Tibial artery (tissue), 4 donors: ENCODE measurements around the gene PHC3.

Source experiments
- DNase-seq, 2 donors: peaks; one replicate each; pipeline ENCODE4 v3.0.0-alpha.2; 2019
- H3K27ac ChIP-seq, 2 donors: fragments of 200-600 bp; sonication (generic) in 1 of 2; 1 replicate in 1 of 2; 2 replicates in 1 of 2; pipeline ENCODE4 v1.5.1; 2018 to 2019; ENCODE audit warnings: mild to moderate bottlenecking in 1 of 2
- H3K27me3 ChIP-seq, 2 donors: fragments of 200-600 bp; sonication (generic) in 1 of 2; one replicate each; pipeline versions ENCODE4 v1.5.1 to v1.6.0; 2016 to 2019
- H3K36me3 ChIP-seq, 3 donors: fragments of 200-600 bp; sonication (generic) in 2 of 3; one replicate each; pipeline ENCODE4 v1.5.1; 2016 to 2019; ENCODE audit warnings: mild to moderate bottlenecking in 2 of 3
- H3K4me1 ChIP-seq, 4 donors: fragments of 200-600 bp; sonication (generic) in 2 of 4; 1 replicate in 3 of 4; 2 replicates in 1 of 4; pipeline ENCODE4 v1.5.1; 2016 to 2019
- H3K4me3 ChIP-seq, 2 donors: fragments of 200-600 bp; sonication (generic) in 1 of 2; 1 replicate in 1 of 2; 2 replicates in 1 of 2; pipeline ENCODE4 v1.5.1; 2018 to 2019; ENCODE audit warnings: mild to moderate bottlenecking in 2 of 2
- H3K9me3 ChIP-seq, 3 donors: fragments of 200-600 bp; sonication (generic) in 1 of 3; one replicate each; pipeline ENCODE4 v1.5.1; 2016 to 2019
- intact Hi-C: fragments of 100-400 bp; cut with DNase I; formaldehyde crosslinking; loops from one replicate; pipeline ENCODE4 v1.15.0; 2023; ENCODE audit warnings: low total_unique reads
- TF ChIP-seq, protein P1 (sequence below), 2 experiments: fragments of 200-600 bp in 1 of 2; fragments of 450-650 bp in 1 of 2; IDR thresholded peaks; one replicate each; pipeline ENCODE4 v1.5.1; 2017 to 2019; ENCODE audit warnings: antibody characterized with exemption in 2 of 2, mild to moderate bottlenecking in 1 of 2, moderate library complexity in 1 of 2

Gene PHC3

DNA sequence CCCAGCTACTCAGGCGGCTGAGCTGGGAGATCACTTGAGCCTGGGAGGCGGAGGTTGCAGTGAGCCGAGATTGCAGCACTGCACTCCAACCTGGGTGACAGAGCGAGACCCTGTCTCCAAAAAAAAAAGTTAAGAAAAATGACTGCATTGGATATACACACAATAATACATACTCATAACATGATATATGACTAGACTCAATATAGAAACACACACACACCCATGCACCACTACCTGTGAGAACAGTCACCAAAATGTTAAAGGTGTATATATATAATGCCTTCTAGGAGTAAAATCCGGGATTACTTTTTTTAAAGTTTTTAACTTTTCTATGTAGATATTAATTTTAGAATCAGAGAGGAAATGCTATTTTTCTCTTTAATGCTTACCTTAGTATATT lies 25.9 kb downstream of the PHC3 start:
- DNase-seq: no peak
- H3K9me3 ChIP-seq: no peaks in the 10 kb centered on the region
- H3K27me3 ChIP-seq: no peaks in the 10 kb centered on the region
- peaks cover 0 to 33% (median 11%) of the 10 kb centered on the region in 4 donors for H3K4me1 ChIP-seq
- intact Hi-C loops: no loop called here
- peaks cover 4 to 8% (median 7%) of the 10 kb centered on the region in 3 donors for H3K36me3 ChIP-seq
- TF ChIP-seq, protein P1, sequence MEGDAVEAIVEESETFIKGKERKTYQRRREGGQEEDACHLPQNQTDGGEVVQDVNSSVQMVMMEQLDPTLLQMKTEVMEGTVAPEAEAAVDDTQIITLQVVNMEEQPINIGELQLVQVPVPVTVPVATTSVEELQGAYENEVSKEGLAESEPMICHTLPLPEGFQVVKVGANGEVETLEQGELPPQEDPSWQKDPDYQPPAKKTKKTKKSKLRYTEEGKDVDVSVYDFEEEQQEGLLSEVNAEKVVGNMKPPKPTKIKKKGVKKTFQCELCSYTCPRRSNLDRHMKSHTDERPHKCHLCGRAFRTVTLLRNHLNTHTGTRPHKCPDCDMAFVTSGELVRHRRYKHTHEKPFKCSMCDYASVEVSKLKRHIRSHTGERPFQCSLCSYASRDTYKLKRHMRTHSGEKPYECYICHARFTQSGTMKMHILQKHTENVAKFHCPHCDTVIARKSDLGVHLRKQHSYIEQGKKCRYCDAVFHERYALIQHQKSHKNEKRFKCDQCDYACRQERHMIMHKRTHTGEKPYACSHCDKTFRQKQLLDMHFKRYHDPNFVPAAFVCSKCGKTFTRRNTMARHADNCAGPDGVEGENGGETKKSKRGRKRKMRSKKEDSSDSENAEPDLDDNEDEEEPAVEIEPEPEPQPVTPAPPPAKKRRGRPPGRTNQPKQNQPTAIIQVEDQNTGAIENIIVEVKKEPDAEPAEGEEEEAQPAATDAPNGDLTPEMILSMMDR (IDR thresholded peaks at IDR 0.05): no peak
- no peak overlapping the region for H3K27ac ChIP-seq
- H3K4me3 ChIP-seq: no peak overlapping the region

DNA sequence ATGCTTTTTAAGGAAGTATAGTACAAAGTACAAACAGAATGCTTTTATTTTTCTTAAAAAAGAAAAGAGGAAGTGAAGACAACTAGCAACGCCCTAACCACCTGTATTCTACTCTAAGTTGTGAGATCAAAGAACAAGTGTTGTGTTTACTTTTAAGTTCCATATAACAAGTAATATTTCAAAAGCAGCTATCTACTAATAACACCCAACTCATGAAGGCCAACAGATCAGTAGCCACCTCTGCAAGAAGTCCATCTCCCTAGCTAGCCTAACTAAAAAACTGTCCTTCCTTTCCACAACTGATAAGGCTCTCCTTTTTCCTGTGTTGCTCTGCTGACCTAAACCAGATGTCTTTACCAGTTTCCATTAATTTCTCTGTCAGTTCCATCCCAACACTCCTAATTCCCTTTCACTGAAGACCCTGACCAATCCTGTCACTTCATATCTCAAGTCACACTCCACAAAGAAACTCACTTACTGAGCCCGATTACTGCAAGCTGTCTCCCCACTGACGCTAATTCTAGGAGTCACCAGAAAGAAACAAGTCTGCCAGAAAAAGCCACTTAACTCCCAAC lies 26.9 kb downstream of the PHC3 start:
- H3K9me3 ChIP-seq: no peaks in the 10 kb centered on the region
- H3K27ac ChIP-seq: no peak overlapping the region
- no peaks in the 10 kb centered on the region for H3K27me3 ChIP-seq
- H3K36me3 ChIP-seq: peaks cover 4 to 14% (median 7%) of the 10 kb centered on the region in 3 donors
- DNase-seq: no peak
- TF ChIP-seq, protein P1 (IDR thresholded peaks at IDR 0.05): no peak
- intact Hi-C loops: no loop called here
- H3K4me1 ChIP-seq: peaks cover 0 to 33% (median 11%) of the 10 kb centered on the region in 4 donors
- H3K4me3 ChIP-seq: no peak overlapping the region

DNA sequence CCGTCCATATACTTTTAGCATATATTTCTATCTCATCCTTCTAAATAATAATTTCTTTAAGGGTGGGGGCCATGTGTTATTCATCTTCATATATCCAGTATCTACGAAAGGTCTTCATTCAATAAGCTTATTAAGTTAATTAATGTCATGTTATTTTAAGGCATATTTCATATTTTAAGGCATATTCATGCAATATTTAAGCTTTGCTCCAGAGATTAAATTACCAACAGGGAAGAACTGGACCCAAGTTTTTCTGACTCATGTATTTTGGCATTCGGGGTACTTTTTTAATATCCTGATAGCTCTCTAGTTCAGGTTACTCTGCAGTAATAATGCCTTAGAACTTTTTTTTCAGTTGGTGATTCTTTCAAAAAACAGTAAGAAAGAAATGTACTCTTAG lies 27.4 kb downstream of the PHC3 start:
- H3K9me3 ChIP-seq: no peaks in the 10 kb centered on the region
- H3K36me3 ChIP-seq: peaks cover 4 to 18% (median 7%) of the 10 kb centered on the region in 3 donors
- no peak for DNase-seq
- no peak overlapping the region for H3K27ac ChIP-seq
- intact Hi-C loops: no loop called here
- TF ChIP-seq, protein P1 (IDR thresholded peaks at IDR 0.05): no peak
- H3K4me1 ChIP-seq: peaks cover 0 to 33% (median 11%) of the 10 kb centered on the region in 4 donors
- no peak overlapping the region for H3K4me3 ChIP-seq
- H3K27me3 ChIP-seq: no peaks in the 10 kb centered on the region

GRCh38 chr3:170151536-170151935 lies 30.0 kb downstream of the PHC3 start:
- Histone ChIP-seq H3K4me1 (peaks cover 0 to 27% (median 11%) of the 10 kb centered on the region in 4 donors), H3K27ac (no peak overlapping the region), H3K9me3 (no peaks in the 10 kb centered on the region), H3K36me3 (peaks cover 6 to 11% (median 11%) of the 10 kb centered on the region in 3 donors), H3K27me3 (no peaks in the 10 kb centered on the region), H3K4me3 (no peak overlapping the region)
- intact Hi-C loops: no loop called here
- DNase-seq: no peak
- TF ChIP-seq, protein P1 (IDR thresholded peaks at IDR 0.05): no peak

GRCh38 chr3:170149016-170149415 lies 32.5 kb downstream of the PHC3 start:
- TF ChIP-seq, protein P1 (IDR thresholded peaks at IDR 0.05): no peak
- DNase-seq: no peak
- H3K4me1 ChIP-seq: peaks cover 0 to 19% (median 2%) of the 10 kb centered on the region in 4 donors

More at GRCh38 chr3:170149016-170149415, 32.5 kb downstream of the PHC3 start:
- intact Hi-C loops: no loop called here
- H3K4me3 ChIP-seq: no peak overlapping the region
- no peaks in the 10 kb centered on the region for H3K27me3 ChIP-seq
- H3K9me3 ChIP-seq: no peaks in the 10 kb centered on the region
- H3K36me3 ChIP-seq: peaks cover 12 to 20% (median 16%) of the 10 kb centered on the region in 3 donors
- H3K27ac ChIP-seq: no peak overlapping the region
